ENCODE data around the gene DHRS1. TPM values are rescaled to one million over a fixed set of nuclear protein-coding genes. Genes with fewer than 3 reads are reported as not detected.
"Not testable (repeated sequence)": the region's sequence is repeated elsewhere in the genome, so short reads cannot be mapped to it uniquely, and the experiment has no call there.

DHRS1 gene
- total RNA-seq, 2 experiments from 2014 or later: 11.9 to 13.6 TPM

DNA sequence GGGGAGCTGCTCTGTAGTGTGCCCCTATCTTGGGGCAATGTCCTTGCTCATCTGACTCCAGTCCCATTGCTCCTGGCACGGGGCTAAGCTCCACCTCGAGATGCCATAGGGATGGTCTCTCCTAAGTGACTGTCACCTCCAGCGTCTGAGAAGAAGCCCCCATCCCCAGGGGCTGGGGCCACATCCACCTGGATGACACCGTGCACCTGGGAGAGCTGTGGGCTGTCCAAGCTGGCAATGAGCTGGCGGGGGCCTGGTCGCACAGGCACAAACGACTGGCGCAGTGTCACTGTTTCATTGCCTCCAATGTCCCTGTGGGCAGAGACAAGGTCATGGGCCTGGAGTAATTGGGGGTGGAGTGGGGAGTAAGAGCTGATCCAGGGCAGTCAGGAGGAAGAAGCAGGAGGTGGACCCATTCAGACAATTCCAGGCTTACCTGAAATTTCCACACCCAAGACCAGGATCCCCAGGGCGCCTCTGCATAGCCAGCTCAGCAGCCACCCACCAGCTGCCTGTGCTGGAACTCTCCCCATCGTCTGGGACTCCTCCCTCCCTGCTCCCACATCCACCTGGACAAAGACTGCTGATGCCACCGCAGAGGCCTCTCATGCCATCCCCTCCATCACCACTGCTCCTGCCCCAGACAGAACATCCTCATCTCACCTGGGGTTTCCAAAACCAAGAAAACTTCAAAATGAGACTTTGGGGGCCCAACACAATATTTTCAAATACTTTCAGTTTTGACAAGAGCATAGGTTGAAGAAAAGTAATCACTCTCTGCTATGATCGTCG, 50.2 kb downstream of the DHRS1 start:
- ATAC-seq (no peak), DNase-seq (no peak)
- TF ChIP-seq, protein P1, sequence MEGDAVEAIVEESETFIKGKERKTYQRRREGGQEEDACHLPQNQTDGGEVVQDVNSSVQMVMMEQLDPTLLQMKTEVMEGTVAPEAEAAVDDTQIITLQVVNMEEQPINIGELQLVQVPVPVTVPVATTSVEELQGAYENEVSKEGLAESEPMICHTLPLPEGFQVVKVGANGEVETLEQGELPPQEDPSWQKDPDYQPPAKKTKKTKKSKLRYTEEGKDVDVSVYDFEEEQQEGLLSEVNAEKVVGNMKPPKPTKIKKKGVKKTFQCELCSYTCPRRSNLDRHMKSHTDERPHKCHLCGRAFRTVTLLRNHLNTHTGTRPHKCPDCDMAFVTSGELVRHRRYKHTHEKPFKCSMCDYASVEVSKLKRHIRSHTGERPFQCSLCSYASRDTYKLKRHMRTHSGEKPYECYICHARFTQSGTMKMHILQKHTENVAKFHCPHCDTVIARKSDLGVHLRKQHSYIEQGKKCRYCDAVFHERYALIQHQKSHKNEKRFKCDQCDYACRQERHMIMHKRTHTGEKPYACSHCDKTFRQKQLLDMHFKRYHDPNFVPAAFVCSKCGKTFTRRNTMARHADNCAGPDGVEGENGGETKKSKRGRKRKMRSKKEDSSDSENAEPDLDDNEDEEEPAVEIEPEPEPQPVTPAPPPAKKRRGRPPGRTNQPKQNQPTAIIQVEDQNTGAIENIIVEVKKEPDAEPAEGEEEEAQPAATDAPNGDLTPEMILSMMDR (IDR thresholded peaks at IDR 0.05): no peak
- H3K36me3 Mint-ChIP-seq (ENCODE audit: low read depth): no peaks in the 10 kb centered on the region
- ChIA-PET POLR2A (interaction anchor here (1.1 to 1.3 kb wide), 2 partner anchors 21 to 51 kb away, joined by 3 to 4 read pairs; no protein-coding TSS in a partner anchor), CTCF (interaction anchor here (1.1 to 27.8 kb wide), 3 partner anchors 21 to 188 kb away, joined by 3 to 873 read pairs (median 47); partner anchors contain the start of genes CIDEB, DHRS1, LTB4R and LTB4R2)
- H3K9me3 Mint-ChIP-seq: no peaks in the 10 kb centered on the region
- H3K27me3 Mint-ChIP-seq: no peaks in the 10 kb centered on the region
- H3K4me1 Mint-ChIP-seq (ENCODE audit: low read depth): peaks cover 27% of the 10 kb centered on the region
- intact Hi-C loops (cut with micrococcal nuclease): loop anchor here (10.0 kb wide), 1 partner anchor 185 kb away; no protein-coding TSS in a partner anchor
- no peak overlapping the region for H3K27ac Mint-ChIP-seq
- no peak overlapping the region for H3K4me3 Mint-ChIP-seq

DNA sequence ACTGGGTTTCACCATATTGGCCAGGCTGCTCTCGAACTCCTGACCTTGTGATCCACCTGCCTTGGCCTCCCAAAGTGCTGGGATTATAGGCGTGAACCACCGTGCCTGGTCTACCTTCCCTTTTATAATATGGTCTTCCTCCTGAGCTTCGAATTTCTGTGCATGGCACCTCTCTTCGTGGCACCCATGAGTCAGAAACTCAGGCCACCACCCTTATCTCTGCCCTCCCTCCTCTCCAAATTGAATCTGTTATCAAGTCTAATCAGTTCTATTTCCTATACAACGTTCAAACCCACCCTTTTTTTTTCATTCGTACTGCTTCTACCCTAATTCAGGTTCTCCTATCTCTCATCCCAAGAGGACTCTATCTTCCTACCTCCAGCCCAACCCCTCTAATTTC, 52.2 kb downstream of the DHRS1 start:
- no peak overlapping the region for H3K4me3 Mint-ChIP-seq
- peak overlapping the region; percentile 71 for H3K27ac Mint-ChIP-seq
- DNase-seq (no peak), ATAC-seq (no peak)
- ChIA-PET CTCF (interaction anchor here (1.2 to 27.8 kb wide), 10 partner anchors 13 to 184 kb away, joined by 3 to 873 read pairs (median 8); partner anchors contain the start of genes CIDEB, DHRS1, GMPR2 and LTB4R), POLR2A (interaction anchor here (0.7 to 2.3 kb wide), 19 partner anchors 10 to 183 kb away, joined by 3 to 15 read pairs (median 3); partner anchors contain the start of genes DHRS1, IPO4, IRF9 and KHNYN)
- H3K9me3 Mint-ChIP-seq: no peaks in the 10 kb centered on the region
- H3K4me1 Mint-ChIP-seq (ENCODE audit: low read depth): peaks cover 37% of the 10 kb centered on the region
- TF ChIP-seq, protein P1 (IDR thresholded peaks at IDR 0.05): no peak
- H3K36me3 Mint-ChIP-seq (ENCODE audit: low read depth): no peaks in the 10 kb centered on the region
- no peaks in the 10 kb centered on the region for H3K27me3 Mint-ChIP-seq
- intact Hi-C loops (cut with micrococcal nuclease): loop anchor here (2.0 to 10.0 kb wide), 2 partner anchors 23 to 187 kb away; partner anchors contain the start of gene RABGGTA

DNA sequence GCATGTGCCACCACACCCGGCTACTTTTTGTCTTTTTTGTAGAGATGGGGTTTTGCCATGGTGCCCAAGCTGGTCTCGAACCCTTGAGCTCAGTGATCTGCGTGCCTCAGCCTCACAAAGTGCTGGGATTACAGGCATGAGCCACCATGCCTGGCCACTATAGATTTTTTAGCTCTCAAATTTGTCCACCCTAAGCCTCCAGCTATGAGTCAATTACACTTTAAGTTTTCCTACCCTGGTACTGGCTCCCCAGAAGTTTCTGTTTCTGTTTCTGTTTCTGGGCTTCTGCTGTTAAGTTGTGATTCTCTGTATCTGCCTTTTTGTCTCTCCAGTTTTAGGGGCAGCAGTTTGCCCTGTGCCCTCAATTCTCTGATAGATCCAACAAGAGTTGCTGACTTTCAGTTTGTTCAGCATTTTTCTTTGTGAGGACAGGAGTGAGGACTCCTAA, 52.8 kb downstream of the DHRS1 start:
- no peaks in the 10 kb centered on the region for H3K27me3 Mint-ChIP-seq
- CTCF ChIA-PET: interaction anchor here (1.2 to 27.8 kb wide), 12 partner anchors 13 to 190 kb away, joined by 3 to 873 read pairs (median 6); partner anchors contain the start of genes CHMP4A, CIDEB, DHRS1 and GMPR2
- H3K27ac Mint-ChIP-seq: peak overlapping the region; percentile 95
- TF ChIP-seq, protein P1 (IDR thresholded peaks at IDR 0.05): no peak
- DNase-seq (peak; percentile 44), ATAC-seq (peak; percentile 12)
- POLR2A ChIA-PET: interaction anchor here (0.7 to 2.3 kb wide), 18 partner anchors 10 to 183 kb away, joined by 3 to 15 read pairs (median 4); partner anchors contain the start of genes DHRS1, KHNYN, LTB4R and NOP9
- peak overlapping the region; percentile 59 for H3K4me3 Mint-ChIP-seq
- no peaks in the 10 kb centered on the region for H3K9me3 Mint-ChIP-seq
- H3K4me1 Mint-ChIP-seq (ENCODE audit: low read depth): peaks cover 37% of the 10 kb centered on the region
- intact Hi-C loops (cut with micrococcal nuclease): loop anchor here (2.0 to 10.0 kb wide), 2 partner anchors 24 to 188 kb away; partner anchors contain the start of gene RABGGTA
- H3K36me3 Mint-ChIP-seq (ENCODE audit: low read depth): no peaks in the 10 kb centered on the region

DNA sequence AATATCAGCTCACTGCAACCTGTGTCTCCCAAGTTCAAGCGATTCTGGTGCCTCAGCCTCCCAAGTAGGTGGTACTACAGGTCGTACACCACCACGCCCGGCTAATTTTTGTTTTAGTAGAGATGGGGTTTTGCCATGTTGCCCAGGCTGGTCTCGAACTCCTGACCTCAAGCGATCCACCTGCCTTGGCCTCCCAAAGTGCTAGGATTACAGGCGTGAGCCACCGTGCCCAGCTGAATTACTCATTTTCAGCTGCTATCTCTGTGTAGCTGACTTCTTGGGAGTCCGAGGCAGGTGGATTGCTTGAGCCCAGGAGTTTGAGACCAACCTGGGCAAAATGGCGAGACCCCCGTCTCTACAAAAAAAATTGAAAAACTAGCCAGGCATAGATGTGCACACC, 54.2 kb downstream of the DHRS1 start:
- not testable (repeated sequence) for H3K27me3 Mint-ChIP-seq; H3K36me3 Mint-ChIP-seq (ENCODE audit: low read depth); H3K27ac Mint-ChIP-seq; H3K4me3 Mint-ChIP-seq; H3K9me3 Mint-ChIP-seq; ATAC-seq; DNase-seq
- H3K4me1 Mint-ChIP-seq (ENCODE audit: low read depth): peaks cover 41% of the 10 kb centered on the region
- intact Hi-C loops (cut with micrococcal nuclease): loop anchor here (10.0 kb wide), 1 partner anchor 189 kb away; no protein-coding TSS in a partner anchor
- ChIA-PET POLR2A (interaction anchor here (0.8 to 4.0 kb wide), 6 partner anchors 12 to 63 kb away, joined by 3 to 20 read pairs (median 4); partner anchors contain the start of genes CHMP4A, CIDEB, DHRS1 and NOP9), CTCF (interaction anchor here (1.2 to 27.8 kb wide), 6 partner anchors 11 to 191 kb away, joined by 3 to 873 read pairs (median 12); partner anchors contain the start of genes CHMP4A, CIDEB, DHRS1 and GMPR2)

DNA sequence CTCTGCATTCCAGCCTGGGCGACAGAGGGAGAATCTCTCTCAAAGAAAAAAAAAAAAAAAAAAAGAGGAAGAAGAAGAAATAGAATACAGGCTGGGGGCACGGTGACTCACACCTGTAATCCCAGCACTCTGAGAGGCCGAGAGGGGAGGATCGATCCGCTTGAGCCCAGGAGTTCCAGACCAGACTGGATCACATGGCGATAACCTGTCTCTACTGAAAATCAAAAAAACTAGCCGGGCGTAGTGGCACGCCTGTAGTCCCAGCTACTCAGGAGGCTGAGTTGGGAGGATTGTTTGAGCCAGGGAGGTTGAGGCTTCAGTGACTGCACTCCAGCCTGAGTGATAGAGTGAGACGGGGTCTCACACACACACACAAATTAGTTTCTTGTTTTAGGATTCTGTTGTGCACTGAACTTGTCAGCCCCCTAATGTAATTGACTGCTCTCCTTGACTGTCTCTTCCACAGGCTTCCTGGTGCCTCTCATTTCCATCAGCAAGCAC, 56.2 kb downstream of the DHRS1 start:
- Mint-ChIP-seq H3K9me3 (no peaks in the 10 kb centered on the region), H3K4me1 (ENCODE audit: low read depth) (peaks cover 53% of the 10 kb centered on the region), H3K27me3 (no peaks in the 10 kb centered on the region), H3K36me3 (ENCODE audit: low read depth) (peaks cover 25% of the 10 kb centered on the region), H3K27ac (peak overlapping the region; percentile 98), H3K4me3 (peak overlapping the region; percentile 96)
- ATAC-seq (no peak), DNase-seq (no peak)
- ChIA-PET CTCF (interaction anchor here (0.8 to 27.8 kb wide), 29 partner anchors 8 to 198 kb away, joined by 3 to 873 read pairs (median 9); partner anchors contain the start of genes ADCY4, CHMP4A, CIDEB and DHRS1), POLR2A (interaction anchor here (0.7 to 4.0 kb wide), 17 partner anchors 15 to 193 kb away, joined by 3 to 22 read pairs (median 5); partner anchors contain the start of genes CIDEB, DHRS1, LTB4R and LTB4R2)
- intact Hi-C loops (cut with micrococcal nuclease): loop anchor here (1.0 to 10.0 kb wide), 2 partner anchors 54 to 191 kb away; no protein-coding TSS in a partner anchor
- TF ChIP-seq, protein P1 (IDR thresholded peaks at IDR 0.05): no peak

Measured in activated CD8-positive, alpha-beta T cell treated with anti-CD3 and anti-CD28 coated beads for 36 hours (primary cell).